Kidney (tissue), 14 donors: ENCODE measurements around the gene FAM219A. TPM values are rescaled to one million over a fixed set of nuclear protein-coding genes. Genes with fewer than 3 reads are reported as not detected.

ENCODE experiments used
- DNase-seq, 5 donors: peaks; one replicate each; pipeline ENCODE4 v3.0.0-alpha.2; 2013 to 2020
- FAIRE-seq: peaks from 2 replicates; lab custom pipeline; 2012; peaks lifted over from hg19 to GRCh38; lab: Jason Lieb, UNC
- H3K27ac ChIP-seq, 2 donors: one replicate each; pipeline ENCODE4 v1.7.0; 2013; ENCODE audit warnings: low read depth in 2 of 2, low read length in 2 of 2, inconsistent platforms in 1 of 2
- H3K27me3 ChIP-seq: one replicate; pipeline ENCODE4 v1.7.1; 2013; ENCODE audit warnings: low read length, inconsistent platforms; ENCODE audit not compliant: control insufficient read depth, insufficient read depth
- H3K36me3 ChIP-seq, 3 donors: one replicate each; pipeline versions ENCODE4 v1.7.0 to v1.7.1; 2013; ENCODE audit warnings: low read length in 3 of 3, control low read depth in 1 of 3, inconsistent platforms in 1 of 3; ENCODE audit not compliant: insufficient read depth in 3 of 3, control insufficient read depth in 2 of 3
- H3K4me1 ChIP-seq, 3 donors: one replicate each; pipeline versions ENCODE4 v1.7.0 to v1.7.1; 2013; ENCODE audit warnings: low read length in 3 of 3, inconsistent platforms in 1 of 3, low read depth in 1 of 3; ENCODE audit not compliant: control insufficient read depth in 2 of 3, insufficient read depth in 2 of 3
- H3K4me3 ChIP-seq, 3 donors: one replicate each; pipeline versions ENCODE4 v1.7.0 to v1.8.1; 2013; ENCODE audit warnings: low read length in 3 of 3, control low read depth in 1 of 3, inconsistent platforms in 1 of 3
- H3K9ac ChIP-seq, 3 donors: one replicate each; pipeline versions ENCODE4 v1.7.0 to v1.7.1; 2013; ENCODE audit warnings: low read length in 3 of 3, control low read depth in 1 of 3, inconsistent platforms in 1 of 3
- H3K9me3 ChIP-seq, 3 donors: one replicate each; pipeline versions ENCODE4 v1.7.0 to v1.7.1; 2013; ENCODE audit warnings: low read length in 3 of 3, control low read depth in 1 of 3, inconsistent platforms in 1 of 3; ENCODE audit not compliant: control insufficient read depth in 2 of 3, insufficient read depth in 1 of 3
- CTCF ChIP-seq: IDR thresholded peaks from 3 replicates; pipeline ENCODE4 v1.5.1; 2012; ENCODE audit warnings: mild to moderate bottlenecking, moderate library complexity, borderline replicate concordance; ENCODE audit not compliant: insufficient read depth; ENCODE audit errors: extremely low read depth
- intact Hi-C: fragments of 100-400 bp; cut with DNase I; formaldehyde crosslinking; loops from one replicate; pipeline ENCODE4 v1.11.1; 2022
- polyA plus RNA-seq: library from polyadenylated mRNA; stranded (reverse); fragments of 350-450 nt; fragmentation: Illumina TruSeq; extraction: RNeasy Lipid Tissue Mini Kit (QIAGEN cat#74804); gene quantifications from one replicate; pipeline ENCODE4 v1.2.3, GENCODE V29; 2014; ENCODE audit warnings: low read depth, low replicate concordance; ENCODE audit not compliant: insufficient read depth
- total RNA-seq: library from RNA; stranded (reverse); fragmentation: NEBNext Ultra II Directional; extraction: Animal tissue kit (Norgen Biotek cat#: 25700); gene quantifications from one replicate; pipeline ENCODE4 v1.2.1, GENCODE V29; 2021
- donor health status: control.
- donor health status: control.
- donor health status: control.
- donor health status: control.
- donor health status: control.
- donor health status: DM: yes; HTN: yes; CAD: no.
- donor health status: Normal renal cell carcinoma (clear cell type).

The FAM219A gene
- total and polyA plus RNA-seq, 2 donors from 2014 or later = 8.7 to 21.1 TPM

GRCh38 chr9:34399729-34400128 is 58.6 kb downstream of the FAM219A start:
- FAIRE-seq = no peak
- intact Hi-C loops = no loop called here
- Histone ChIP-seq H3K4me1 (peaks cover 0 to 2% (median 0%) of the 10 kb centered on the region in 3 donors), H3K9me3 (no peaks in the 10 kb centered on the region), H3K27ac (no peak overlapping the region), H3K27me3 (no peaks in the 10 kb centered on the region), H3K4me3 (no peak overlapping the region), H3K36me3 (peaks cover 0 to 7% (median 2%) of the 10 kb centered on the region in 3 donors), H3K9ac (no peak overlapping the region)
- TF ChIP-seq CTCF = no peak
- no peak for DNase-seq

DNA sequence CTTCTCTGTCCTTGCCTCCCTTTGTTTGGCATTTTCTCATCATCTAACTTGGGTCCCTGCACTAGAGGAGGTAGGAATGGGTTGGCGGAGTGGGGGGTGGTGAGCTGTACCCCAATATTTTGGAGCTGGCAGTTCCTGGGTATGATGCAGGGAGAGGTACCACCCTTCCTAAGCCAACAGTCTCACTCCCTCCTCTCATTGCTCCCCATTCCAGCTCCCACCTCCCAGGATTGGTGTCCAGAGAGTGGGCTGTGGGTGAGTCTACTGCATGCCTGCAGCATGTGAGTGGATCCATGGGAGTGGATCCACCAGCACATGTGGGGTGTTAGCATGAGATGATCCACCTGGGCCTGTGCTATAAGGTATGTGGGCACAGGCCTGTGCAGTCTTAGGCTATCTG is 59.5 kb downstream of the FAM219A start:
- intact Hi-C loops = no loop called here
- no peak overlapping the region for H3K9ac ChIP-seq
- no peak for DNase-seq
- peaks cover 0 to 7% (median 2%) of the 10 kb centered on the region in 3 donors for H3K36me3 ChIP-seq
- H3K27me3 ChIP-seq = no peaks in the 10 kb centered on the region
- H3K9me3 ChIP-seq = no peaks in the 10 kb centered on the region
- no peak for TF ChIP-seq CTCF
- peaks cover 0 to 2% (median 0%) of the 10 kb centered on the region in 3 donors for H3K4me1 ChIP-seq
- no peak for FAIRE-seq
- H3K27ac ChIP-seq = no peak overlapping the region
- H3K4me3 ChIP-seq = no peak overlapping the region

GRCh38 chr9:34396276-34397214 is 61.8 kb downstream of the FAM219A start:
- DNase-seq (no peak), FAIRE-seq (no peak)
- H3K4me1 ChIP-seq = no peaks in the 10 kb centered on the region
- H3K9me3 ChIP-seq = no peaks in the 10 kb centered on the region
- no peak for TF ChIP-seq CTCF
- H3K27me3 ChIP-seq = no peaks in the 10 kb centered on the region
- H3K36me3 ChIP-seq = peaks cover 0 to 2% (median 0%) of the 10 kb centered on the region in 3 donors
- no peak overlapping the region for H3K9ac ChIP-seq
- intact Hi-C loops = no loop called here
- no peak overlapping the region for H3K4me3 ChIP-seq
- no peak overlapping the region for H3K27ac ChIP-seq
